Bronchial epithelial cell (primary cell): ENCODE data around the gene SLC6A5. TPM values are rescaled to one million over a fixed set of nuclear protein-coding genes. Genes with fewer than 3 reads are reported as not detected.

Source experiments
- DNase-seq: peaks from one replicate; pipeline ENCODE4 v3.0.0-alpha.2; 2010; ENCODE audit warnings: low read depth
- FAIRE-seq: peaks from 2 replicates; lab custom pipeline; 2011; peaks lifted over from hg19 to GRCh38; lab: Jason Lieb, UNC
- H3K27me3 ChIP-seq: 2 replicates; pipeline ENCODE4 v1.5.1; 2011; ENCODE audit warnings: low read length; ENCODE audit not compliant: control insufficient read depth, insufficient read depth
- H3K36me3 ChIP-seq: 2 replicates; pipeline ENCODE4 v1.5.1; 2011; ENCODE audit warnings: low read length; ENCODE audit not compliant: control insufficient read depth, insufficient read depth
- H3K4me3 ChIP-seq: 2 replicates; pipeline ENCODE4 v1.5.1; 2011; ENCODE audit warnings: mild to moderate bottlenecking, low read depth, low read length, control low read depth
- total RNA-seq: library from RNA; depleted of rRNA; stranded (reverse); fragments of >200 nt; gene quantifications from 2 replicates; pipeline ENCODE4 v1.2.1, GENCODE V29; 2014
- TF ChIP-seq, protein P1 (sequence below): IDR thresholded peaks from 2 replicates; pipeline ENCODE4 v1.5.1; 2011; ENCODE audit warnings: mild to moderate bottlenecking, moderate library complexity, low read length, control low read depth, inconsistent platforms; ENCODE audit not compliant: insufficient read depth, severe bottlenecking

The SLC6A5 gene
- total RNA-seq, 1 donor from 2014 or later: not detected

DNA sequence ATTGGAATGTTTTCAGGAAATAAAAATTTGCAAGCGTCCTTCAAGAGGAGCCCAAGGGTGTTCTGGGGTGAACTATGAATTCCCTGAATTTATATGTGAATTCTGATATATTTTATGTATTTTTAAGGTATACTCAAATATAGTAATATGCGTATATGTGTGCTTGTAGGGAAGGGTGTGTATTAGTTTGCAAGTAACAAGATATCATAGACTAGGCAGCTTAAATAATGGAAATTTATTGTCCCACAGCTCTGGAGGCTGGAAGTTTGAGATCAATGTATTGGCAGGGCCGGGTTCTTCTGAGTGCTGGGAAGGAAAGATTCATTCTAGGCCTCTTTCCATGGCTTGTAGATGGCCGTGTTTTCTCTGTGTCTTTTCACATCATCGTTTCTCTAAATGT, 16.2 kb upstream of the SLC6A5 start:
- Histone ChIP-seq H3K36me3 (no peaks in the 10 kb centered on the region), H3K4me3 (no peak overlapping the region), H3K27me3 (no peaks in the 10 kb centered on the region)
- TF ChIP-seq, protein P1, sequence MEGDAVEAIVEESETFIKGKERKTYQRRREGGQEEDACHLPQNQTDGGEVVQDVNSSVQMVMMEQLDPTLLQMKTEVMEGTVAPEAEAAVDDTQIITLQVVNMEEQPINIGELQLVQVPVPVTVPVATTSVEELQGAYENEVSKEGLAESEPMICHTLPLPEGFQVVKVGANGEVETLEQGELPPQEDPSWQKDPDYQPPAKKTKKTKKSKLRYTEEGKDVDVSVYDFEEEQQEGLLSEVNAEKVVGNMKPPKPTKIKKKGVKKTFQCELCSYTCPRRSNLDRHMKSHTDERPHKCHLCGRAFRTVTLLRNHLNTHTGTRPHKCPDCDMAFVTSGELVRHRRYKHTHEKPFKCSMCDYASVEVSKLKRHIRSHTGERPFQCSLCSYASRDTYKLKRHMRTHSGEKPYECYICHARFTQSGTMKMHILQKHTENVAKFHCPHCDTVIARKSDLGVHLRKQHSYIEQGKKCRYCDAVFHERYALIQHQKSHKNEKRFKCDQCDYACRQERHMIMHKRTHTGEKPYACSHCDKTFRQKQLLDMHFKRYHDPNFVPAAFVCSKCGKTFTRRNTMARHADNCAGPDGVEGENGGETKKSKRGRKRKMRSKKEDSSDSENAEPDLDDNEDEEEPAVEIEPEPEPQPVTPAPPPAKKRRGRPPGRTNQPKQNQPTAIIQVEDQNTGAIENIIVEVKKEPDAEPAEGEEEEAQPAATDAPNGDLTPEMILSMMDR: no peak
- FAIRE-seq (no peak), DNase-seq (no peak)

DNA sequence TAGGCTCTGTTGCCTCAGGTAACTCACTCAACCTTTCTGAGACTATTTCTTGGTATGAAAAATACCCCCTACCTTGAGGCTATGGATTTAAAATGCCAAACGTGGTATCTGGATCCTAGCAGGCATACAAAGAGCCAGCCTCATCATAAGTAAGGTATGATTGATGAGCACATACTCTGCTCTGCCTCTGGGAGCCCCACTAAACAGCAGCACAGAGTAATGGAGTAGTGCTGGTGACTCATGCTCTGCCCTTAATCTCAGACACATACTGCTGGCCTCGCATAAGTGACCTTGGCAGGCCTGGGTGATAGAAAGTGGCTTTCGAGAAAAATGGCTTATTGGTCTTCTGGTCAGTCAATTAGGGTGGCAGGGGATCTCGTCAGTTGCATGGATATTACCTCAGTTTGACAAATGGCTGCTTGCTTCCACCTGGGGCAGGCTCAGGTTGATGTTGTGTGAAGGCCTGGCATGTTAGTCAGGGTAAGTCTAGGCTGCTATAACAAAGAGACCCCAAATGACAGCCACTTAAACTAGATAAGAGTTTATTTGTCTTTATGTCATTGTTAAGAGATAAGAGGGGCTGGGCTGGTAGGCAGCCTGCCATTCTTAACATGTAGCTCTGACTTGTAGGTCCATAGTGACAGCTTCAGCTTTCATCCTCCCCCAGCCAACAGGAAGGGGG, 15.2 kb upstream of the SLC6A5 start:
- FAIRE-seq (peak; percentile 52), DNase-seq (peak; percentile 80)
- Histone ChIP-seq H3K4me3 (no peak overlapping the region), H3K27me3 (no peaks in the 10 kb centered on the region), H3K36me3 (no peaks in the 10 kb centered on the region)
- TF ChIP-seq, protein P1: no peak

DNA sequence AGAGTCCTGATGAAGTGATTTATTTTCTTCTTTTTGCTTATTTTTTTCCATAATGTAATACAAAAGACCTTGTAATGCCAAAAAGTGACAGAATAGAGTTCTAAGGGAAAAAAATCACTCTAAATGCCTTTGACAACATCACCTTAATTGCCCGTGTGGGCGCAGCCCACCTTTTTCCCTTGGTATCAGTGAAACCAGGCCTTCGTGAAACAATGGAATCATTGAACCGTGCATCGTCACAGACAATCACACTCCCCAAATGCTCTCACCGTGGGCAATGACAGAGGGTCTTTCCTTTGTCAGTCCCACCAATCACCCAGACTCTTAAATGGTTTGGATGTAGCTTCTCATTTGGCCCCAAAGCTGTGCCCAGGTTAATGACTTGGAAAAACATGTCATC, 9.6 kb upstream of the SLC6A5 start:
- H3K4me3 ChIP-seq: no peak overlapping the region
- H3K36me3 ChIP-seq: no peaks in the 10 kb centered on the region
- TF ChIP-seq, protein P1: no peak
- FAIRE-seq (no peak), DNase-seq (no peak)
- H3K27me3 ChIP-seq: peaks cover 2% of the 10 kb centered on the region

DNA sequence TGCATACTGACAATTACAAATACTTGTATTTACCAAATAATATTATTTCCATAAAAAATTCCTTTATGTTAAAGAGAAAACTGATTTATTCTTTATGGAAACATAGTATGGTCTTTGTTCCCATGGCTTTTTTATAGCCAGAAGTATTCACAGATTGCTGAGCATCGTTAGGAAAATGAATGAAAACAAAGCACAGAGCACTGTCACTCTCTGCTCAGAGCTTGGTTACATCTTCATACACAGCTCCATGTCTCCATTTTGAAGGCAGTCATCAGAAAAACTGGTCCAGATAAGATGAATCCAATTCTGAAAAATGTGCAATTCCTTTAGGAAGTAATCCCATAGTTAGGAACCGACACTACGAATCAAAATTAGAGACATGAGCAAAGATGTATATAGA, 9.0 kb upstream of the SLC6A5 start:
- Histone ChIP-seq H3K36me3 (no peaks in the 10 kb centered on the region), H3K27me3 (peaks cover 2% of the 10 kb centered on the region), H3K4me3 (no peak overlapping the region)
- FAIRE-seq (no peak), DNase-seq (no peak)
- TF ChIP-seq, protein P1: no peak

DNA sequence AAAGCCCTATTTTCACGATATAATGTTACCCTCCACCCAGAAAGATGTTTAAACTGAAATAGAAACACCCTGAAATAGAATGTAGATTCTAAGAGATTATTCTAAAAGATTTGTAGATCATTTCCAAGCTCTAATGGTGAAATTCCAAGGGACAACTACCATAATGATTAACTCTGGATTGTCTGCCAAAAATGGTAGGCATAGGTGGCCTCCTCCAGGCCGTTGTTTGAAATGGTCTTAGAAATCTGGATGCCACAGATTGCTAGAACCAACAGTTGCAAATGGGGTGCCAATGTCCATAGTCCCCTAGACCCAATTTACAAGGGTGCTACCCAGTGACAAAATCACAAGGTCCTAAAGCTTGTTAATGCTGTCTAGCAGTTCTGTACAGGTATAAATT, 6.7 kb upstream of the SLC6A5 start:
- TF ChIP-seq, protein P1: peak; percentile 4
- no peak for DNase-seq
- no peak overlapping the region for H3K4me3 ChIP-seq
- no peaks in the 10 kb centered on the region for H3K36me3 ChIP-seq
- FAIRE-seq: no peak
- peaks cover 19% of the 10 kb centered on the region for H3K27me3 ChIP-seq
